ENCODE measurements around the gene PTK7. TPM values are rescaled to one million over a fixed set of nuclear protein-coding genes. Genes with fewer than 3 reads are reported as not detected.
"Not testable (repeated sequence)": the region's sequence is repeated elsewhere in the genome, so short reads cannot be mapped to it uniquely, and the experiment has no call there.

The PTK7 gene
- total RNA-seq, 1 experiment from 2014 or later, result 257 TPM

DNA sequence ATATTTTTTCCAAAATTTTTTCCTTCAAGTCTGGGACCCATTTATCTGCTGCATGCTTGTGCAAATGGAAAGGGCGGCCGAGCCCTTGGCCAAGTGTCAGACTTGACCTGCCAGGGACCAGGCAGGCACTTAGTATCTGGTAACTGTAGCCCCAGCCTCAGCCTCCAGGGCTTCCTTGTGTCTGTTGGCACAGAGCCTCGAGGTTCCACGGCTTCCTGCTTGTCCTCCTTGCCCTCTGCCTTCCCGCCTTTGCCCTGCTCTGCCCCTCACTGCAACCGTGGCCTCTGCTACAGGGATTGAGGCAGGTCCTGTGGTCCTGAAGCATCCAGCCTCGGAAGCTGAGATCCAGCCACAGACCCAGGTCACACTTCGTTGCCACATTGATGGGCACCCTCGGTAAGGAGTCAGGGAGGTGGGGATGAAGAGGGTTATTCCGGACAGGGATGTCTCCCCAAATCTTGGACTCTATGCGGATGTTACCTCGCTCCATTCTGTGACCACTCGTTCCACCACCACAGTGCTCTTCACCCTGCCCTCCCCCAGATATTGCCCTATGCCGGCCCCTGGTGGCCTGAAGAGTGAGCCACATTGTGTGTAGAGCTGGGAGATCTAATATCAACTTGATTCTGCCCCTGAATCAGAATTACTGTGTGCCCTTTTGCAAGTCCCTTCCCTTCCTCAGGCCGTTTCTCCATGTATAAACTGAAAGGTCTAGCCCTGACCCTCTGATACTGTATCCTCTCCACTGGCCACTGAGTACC, 53.5 kb downstream of the PTK7 start:
- peak; percentile 21 for DNase-seq (ENCODE audit: low spot score)
- in situ Hi-C loops (cut with HindIII; ENCODE audit: low sequenced_read_pairs), result no loop called here

DNA sequence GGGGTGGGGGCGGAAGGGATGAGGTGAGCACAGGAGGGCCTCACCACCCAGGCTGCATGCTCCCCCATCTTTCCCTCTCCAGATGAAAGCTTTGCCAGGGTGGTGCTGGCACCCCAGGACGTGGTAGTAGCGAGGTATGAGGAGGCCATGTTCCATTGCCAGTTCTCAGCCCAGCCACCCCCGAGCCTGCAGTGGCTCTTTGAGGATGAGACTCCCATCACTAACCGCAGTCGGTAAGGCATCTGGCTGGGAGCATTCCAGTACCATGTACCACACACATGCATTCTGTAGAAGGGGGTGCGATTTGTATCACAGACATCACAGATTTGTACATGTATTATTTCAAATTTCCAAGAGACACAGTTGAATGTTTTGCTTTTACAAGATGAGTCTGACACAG, 54.3 kb downstream of the PTK7 start:
- no peak for DNase-seq (ENCODE audit: low spot score)
- in situ Hi-C loops (cut with HindIII; ENCODE audit: low sequenced_read_pairs), result no loop called here

DNA sequence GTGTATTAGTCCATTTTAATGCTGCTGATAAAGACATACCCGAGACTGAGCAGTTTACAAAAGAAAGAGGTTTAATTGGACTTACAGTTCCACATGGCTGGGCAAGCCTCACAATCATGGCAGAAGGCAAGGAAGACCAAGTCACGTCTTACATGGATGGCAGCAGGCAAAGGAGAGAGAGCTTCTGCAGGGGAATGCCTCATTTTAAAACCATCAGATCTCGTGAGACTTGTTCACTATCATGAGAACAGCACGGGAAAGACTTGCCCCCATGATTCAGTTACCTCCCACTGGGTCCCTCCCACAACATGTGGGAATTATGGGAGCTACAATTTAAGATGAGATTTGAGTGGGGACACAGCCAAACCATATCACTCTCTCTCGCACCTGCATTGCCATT, 55.3 kb downstream of the PTK7 start:
- in situ Hi-C loops (cut with HindIII; ENCODE audit: low sequenced_read_pairs); DNase-seq (ENCODE audit: low spot score): not testable (repeated sequence)

DNA sequence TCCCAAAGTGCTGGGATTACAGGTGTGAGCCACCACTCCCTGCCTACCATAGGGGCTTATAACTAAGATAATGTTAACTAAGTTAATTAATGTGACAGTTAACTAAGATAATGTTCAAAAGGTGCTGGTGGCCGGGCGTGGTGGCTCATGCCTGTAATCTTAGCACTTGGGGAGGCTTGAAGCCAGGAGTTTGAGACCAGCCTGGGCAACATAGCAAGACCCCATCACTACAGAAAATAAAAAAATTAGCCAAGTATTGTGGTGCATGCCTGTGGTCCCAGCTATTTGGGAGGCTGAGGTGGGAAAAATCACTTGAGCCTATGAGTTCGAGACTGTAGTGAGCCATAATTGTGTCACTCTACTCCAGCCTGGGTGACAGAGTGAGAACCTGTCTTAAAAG, 62.2 kb downstream of the PTK7 start:
- no peak for DNase-seq (ENCODE audit: low spot score)
- in situ Hi-C loops (cut with HindIII; ENCODE audit: low sequenced_read_pairs), result no loop called here

DNA sequence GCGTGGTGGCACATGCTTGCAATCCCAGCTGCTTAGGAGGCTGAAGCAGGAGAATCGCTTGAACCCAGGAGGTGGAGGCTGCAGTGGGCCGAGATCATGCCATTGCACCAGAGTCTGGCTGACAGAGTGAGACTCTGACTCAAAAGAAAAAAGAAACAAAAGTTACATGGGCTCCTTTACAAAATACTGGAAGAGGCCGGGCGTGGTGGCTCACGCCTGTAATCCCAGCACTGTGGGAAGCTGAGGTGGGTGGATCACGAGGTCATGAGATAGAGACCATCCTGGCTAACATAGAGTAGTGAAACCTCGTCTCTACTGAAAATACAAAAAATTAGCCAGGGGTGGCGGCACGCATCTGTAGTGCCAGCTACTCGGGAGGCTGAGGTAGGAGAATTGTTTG, 63.9 kb downstream of the PTK7 start:
- in situ Hi-C loops (cut with HindIII; ENCODE audit: low sequenced_read_pairs); DNase-seq (ENCODE audit: low spot score): not testable (repeated sequence)

DNA sequence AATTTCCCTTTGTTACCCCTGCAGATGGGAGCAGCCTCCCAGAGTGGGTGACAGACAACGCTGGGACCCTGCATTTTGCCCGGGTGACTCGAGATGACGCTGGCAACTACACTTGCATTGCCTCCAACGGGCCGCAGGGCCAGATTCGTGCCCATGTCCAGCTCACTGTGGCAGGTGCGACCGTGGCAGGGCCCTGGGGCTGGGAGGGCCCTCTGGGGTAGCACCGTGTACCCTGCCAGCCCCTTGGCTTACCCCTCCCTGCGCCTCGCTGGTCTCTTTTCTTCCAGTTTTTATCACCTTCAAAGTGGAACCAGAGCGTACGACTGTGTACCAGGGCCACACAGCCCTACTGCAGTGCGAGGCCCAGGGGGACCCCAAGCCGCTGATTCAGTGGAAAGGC, 65.5 kb downstream of the PTK7 start:
- no peak for DNase-seq (ENCODE audit: low spot score)
- in situ Hi-C loops (cut with HindIII; ENCODE audit: low sequenced_read_pairs), result no loop called here

DNA sequence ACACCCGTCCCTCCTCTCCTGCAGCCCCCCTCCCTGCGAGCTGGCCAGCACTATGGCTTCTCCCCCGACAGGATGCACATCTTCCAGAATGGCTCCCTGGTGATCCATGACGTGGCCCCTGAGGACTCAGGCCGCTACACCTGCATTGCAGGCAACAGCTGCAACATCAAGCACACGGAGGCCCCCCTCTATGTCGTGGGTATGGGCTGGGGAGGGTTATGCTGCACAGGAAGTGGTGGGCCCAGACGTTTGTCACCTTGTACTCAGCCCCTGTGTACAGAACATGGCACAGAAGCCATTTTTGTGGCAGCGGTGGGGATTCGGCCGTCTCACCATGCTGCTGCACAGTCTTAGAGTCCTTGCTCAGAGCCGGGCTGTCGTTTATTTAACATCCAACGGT, 66.0 kb downstream of the PTK7 start:
- DNase-seq (ENCODE audit: low spot score), result no peak
- in situ Hi-C loops (cut with HindIII; ENCODE audit: low sequenced_read_pairs), result no loop called here

DNA sequence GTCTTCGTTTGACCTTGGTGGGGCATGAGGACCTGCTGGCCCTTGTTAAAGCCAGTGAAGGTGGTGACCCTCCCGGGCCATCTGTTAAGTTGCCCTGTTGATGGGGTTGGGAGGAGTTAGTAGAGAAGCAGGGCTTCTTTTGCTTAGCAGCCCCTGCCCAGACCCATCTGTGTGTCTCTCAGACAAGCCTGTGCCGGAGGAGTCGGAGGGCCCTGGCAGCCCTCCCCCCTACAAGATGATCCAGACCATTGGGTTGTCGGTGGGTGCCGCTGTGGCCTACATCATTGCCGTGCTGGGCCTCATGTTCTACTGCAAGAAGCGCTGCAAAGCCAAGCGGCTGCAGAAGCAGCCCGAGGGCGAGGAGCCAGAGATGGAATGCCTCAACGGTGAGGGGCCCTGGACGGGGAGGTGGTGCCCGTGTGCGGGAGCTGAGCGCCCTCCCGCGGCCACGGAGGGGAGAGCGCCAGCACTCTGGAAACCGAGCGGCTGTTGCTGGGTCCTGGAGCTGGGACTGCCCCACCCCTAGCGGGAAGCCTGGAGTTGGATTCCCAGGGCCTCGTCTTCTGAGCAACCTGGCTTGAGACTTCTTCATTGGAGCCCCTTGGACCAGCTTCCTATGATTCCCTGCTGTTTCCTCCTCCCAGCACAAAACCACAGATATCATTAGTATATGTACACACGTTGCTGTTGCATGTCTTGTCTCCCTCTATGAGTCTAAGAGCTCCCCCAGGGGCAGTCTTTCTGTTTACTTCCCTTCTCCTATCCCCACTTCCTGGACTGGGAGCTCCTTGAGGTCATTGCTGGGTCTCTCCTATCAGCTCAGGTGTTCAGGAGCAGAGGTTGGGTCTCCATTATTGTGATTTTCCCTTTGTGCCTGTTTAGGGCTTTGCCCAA, 67.4 kb downstream of the PTK7 start:
- in situ Hi-C loops (cut with HindIII; ENCODE audit: low sequenced_read_pairs), result no loop called here
- peak; percentile 94 for DNase-seq (ENCODE audit: low spot score)

DNA sequence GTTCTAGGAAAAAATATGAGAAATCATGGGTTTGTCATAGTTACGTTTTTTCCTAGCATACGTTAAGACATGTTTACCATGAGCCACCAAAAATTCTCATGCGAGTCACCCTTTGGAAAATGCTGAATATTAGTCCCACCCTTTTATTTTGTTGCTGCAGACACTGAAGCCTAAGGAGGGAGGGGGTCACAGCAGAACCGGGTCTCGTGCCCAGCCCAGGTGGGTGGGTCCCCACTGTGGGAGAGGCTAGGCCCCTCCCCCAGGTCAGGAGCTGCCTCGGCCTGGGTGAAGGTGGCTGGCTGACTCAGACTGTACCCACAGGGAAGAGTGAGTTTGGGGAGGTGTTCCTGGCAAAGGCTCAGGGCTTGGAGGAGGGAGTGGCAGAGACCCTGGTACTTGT, 68.8 kb downstream of the PTK7 start:
- in situ Hi-C loops (cut with HindIII; ENCODE audit: low sequenced_read_pairs), result no loop called here
- DNase-seq (ENCODE audit: low spot score), result no peak

DNA sequence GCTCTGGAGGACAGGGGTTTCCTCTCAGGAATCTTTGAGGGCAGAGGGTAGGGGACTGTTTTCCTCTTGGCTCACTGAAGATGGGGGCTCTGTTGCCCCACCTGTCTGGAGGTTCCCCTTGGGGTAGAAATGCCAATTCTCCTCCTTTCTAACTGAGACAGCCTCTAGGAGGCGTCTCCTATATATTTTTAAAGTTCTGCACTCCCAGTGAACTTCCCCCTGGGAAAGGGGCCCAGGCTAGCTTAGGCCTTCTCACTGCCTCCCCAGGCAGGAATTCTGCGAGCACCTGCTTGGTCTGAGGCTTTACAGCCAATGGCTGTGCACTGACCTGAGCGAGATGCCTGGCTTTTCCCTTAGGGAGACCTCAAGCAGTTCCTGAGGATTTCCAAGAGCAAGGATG, 70.1 kb downstream of the PTK7 start:
- DNase-seq (ENCODE audit: low spot score), result no peak

DNA sequence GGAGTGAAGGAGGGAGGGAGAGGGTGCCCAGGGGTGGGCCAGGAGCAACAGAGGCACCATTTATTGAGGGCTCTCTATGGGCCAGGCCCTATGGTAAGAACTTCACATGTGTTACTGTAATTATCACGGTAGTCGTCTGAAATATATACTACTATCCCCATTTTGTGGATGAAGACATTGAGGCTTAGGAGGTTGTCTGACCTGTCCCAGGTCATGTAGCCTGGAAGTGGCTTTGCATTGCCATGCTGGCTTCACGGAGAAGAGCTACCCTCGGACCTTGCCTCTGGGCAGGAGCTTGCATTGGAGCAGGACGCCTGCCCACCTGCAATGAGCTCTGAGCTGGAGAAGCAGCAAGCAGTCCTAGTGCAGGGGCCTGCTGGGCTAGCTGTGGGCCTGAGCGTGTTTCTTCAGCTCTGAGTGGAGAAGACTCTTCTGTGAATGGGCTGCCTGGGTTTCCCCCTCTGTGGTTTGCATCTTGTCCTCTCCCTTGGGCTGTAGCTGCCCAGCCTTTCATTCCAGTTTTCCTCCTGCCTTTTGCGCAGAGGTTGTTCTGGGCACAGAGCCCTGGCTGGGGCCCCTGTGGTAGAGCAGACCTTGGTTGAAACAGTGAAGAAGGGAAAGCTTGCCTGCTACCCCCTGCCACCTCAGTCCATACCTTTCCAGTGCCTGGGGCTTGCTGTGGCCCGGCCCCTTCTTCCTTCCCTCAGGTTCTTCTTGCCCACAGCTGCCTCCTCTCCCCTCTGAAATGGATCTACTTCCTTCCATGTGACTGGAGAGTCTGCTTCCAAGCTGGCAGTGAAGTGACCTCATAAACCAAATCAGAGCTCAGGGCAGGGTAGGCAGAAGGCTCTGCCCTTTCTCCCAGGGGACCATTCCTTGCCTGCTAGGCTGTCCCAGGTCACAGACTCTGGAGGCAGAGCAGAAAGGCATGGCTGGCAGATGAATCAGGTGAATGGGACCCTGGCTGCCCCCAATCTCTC, 70.9 kb downstream of the PTK7 start:
- no peak for DNase-seq (ENCODE audit: low spot score)
- in situ Hi-C loops (cut with HindIII; ENCODE audit: low sequenced_read_pairs), result no loop called here

More for the DNA sequence above, 70.1 kb downstream of the PTK7 start:
- in situ Hi-C loops (cut with HindIII; ENCODE audit: low sequenced_read_pairs), result no loop called here

DNA sequence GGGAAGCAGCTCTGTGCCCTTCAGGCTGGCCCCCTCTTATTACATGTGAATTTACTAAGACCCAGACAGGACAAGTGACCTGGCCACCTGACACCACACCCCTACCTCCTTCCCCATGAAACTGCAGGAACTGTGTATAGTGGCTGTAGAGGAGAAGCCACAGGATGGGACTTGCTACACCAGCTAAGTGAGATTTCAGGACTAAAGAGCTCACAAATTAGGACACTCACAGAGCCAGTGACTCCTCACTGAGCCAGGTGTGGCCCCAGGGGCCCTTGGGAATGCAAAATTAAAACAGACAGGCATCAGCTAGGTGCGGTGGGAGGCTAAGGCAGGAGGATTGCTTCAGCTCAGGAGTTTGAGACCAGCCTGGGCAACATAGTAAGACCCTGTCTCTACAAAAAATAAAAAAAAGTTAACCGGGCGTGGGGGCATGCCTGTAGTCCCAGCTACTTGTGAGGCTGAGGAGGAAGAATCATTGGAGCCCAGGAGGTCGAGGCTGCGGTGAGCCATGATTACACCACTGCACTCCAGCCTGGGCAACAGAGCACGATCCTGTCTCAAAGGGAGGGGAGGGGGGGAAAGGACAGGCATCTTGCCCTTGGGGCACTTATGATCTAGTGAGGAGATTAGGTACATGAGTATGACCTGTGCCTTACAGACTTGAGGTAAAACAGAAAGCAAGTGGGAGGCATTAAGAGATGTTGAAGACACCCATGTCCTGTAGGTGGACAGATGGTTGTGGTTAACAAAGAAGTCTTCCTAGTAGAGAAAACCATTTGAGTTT, 71.8 kb downstream of the PTK7 start:
- DNase-seq (ENCODE audit: low spot score), result no peak
- in situ Hi-C loops (cut with HindIII; ENCODE audit: low sequenced_read_pairs), result no loop called here

DNA sequence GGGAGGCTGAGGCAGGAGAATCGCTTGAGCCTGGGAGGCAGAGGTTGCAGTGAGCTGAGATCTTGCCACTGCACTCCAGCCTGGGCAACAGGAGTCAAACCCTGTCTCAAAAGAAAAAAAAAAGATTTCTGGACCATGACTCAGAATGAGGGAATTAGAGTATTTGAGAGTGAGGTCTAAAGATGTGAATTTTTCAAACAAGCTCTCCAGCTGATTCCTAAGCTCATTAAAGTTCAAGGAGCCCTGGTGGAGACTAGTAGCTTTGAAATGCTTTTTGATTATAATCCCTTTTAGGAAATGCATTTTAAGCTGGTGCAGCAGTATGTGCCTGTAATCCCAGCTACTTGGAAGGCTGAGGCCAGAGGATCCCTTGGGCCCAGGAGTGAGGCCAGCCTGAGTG, 73.2 kb downstream of the PTK7 start:
- in situ Hi-C loops (cut with HindIII; ENCODE audit: low sequenced_read_pairs), result no loop called here
- no peak for DNase-seq (ENCODE audit: low spot score)

DNA sequence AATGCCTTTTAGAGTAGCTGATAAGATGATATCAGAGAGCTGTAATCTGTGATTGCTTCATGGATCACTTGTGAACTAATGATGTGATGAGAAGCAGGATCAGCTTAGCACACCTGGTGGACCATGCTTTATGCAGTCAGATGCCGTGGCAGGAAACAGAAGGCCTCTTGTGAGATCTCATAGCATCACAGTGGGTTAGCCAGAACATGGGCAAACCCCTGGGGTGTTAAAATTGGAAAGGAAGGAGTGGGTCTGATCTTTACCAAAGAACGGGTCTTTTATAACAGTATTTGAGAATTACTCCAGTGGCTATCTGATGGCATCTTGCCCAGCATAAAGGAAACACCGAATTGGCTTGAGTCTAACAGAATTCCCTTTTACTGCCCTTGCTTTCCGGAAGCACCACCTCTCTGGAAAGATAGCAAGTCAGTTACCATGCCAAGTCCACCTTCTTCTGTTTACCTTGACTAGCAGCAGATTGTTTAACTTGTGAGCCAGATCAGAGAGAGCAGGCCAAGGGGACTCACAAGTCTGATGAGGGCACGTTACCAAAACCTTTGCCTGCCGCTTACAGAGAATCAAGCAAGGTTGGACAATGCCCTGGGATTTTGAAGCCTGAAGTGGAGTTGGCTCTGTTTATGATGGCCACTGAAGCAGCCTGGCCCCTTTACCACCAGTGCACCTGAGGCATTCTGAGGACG, 74.1 kb downstream of the PTK7 start:
- in situ Hi-C loops (cut with HindIII; ENCODE audit: low sequenced_read_pairs), result no loop called here
- peak; percentile 74 for DNase-seq (ENCODE audit: low spot score)

DNA sequence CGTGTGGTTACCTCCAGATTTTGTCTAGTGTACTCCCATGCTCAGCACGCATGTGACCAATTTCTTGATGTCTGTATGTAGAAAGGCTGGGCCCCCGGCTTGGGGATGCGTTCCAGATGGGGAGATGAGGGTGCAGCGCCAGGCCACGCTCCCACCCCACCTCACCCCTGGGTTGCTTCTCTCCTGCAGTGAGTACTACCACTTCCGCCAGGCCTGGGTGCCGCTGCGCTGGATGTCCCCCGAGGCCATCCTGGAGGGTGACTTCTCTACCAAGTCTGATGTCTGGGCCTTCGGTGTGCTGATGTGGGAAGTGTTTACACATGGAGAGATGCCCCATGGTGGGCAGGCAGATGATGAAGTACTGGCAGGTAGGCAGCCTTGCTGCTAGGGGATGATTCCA, 83.5 kb downstream of the PTK7 start:
- DNase-seq (ENCODE audit: low spot score), result no peak
- in situ Hi-C loops (cut with HindIII; ENCODE audit: low sequenced_read_pairs), result no loop called here

DNA sequence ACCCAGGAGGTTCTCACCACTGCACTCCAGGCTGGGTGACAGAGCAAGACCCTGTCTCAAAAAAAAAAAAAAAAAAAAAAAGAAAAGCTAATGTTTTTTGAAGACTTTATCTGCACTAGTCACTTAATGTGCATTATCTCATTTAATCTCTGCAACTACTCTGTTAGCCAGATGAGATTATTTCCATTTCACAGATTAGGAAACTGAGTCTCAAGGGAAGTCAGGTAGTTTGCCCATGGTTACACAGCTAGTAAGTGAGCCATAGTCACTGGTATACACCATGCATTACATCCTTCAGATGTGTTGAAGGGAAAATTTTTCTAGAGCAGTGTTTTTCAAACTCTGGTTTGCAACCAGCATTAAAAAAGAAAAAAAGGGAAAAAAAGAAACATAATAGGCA, 87.8 kb downstream of the PTK7 start:
- in situ Hi-C loops (cut with HindIII; ENCODE audit: low sequenced_read_pairs), result no loop called here
- DNase-seq (ENCODE audit: low spot score), result no peak

DNA sequence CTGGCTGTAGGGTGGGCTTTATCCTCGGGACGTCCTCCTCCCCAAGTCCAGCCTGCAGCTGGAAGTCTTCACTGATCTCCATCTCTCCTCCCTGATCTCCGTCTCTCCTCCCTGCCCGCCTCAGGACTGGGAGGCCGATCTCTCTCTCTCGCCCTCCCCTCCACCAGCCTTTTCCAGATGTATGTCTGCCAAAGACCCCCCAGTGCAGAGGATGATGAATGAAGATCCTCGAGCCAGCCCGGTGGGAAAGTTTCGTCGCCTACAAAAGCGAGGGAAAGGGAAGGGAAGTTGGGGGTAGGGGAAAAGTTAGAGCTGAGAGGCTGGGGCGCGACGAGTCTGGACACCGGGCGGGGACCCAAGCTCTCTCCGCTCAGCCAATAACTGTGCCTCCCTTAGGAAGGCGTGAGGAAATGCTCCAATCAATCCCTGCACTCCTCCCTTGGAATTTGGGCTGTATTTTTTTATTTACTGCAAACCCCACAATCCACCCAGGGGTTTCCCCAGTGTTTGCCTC, 94.4 kb downstream of the PTK7 start:
- no peak for DNase-seq (ENCODE audit: low spot score)
- in situ Hi-C loops (cut with HindIII; ENCODE audit: low sequenced_read_pairs), result no loop called here
